Stomach (tissue), 9 donors: ENCODE results near the gene COL9A1. TPM values are rescaled to one million over a fixed set of nuclear protein-coding genes. Genes with fewer than 3 reads are reported as not detected.
"Not testable (repeated sequence)": the region's sequence is repeated elsewhere in the genome, so short reads cannot be mapped to it uniquely, and the experiment has no call there.

Source experiments
- DNase-seq, 2 donors: peaks; one replicate each; pipeline versions ENCODE4 v3.0.0 to v3.0.0-alpha.2; 2013 to 2019
- H3K27ac ChIP-seq, 5 donors: fragments of 200-600 bp in 4 of 5; sonication (generic) in 4 of 5; one replicate each; pipeline ENCODE4 v1.5.1; 2013 to 2019; ENCODE audit warnings: mild to moderate bottlenecking in 1 of 5, moderate library complexity in 1 of 5
- H3K27me3 ChIP-seq, 3 donors: fragments of 200-600 bp; sonication (generic); one replicate each; pipeline ENCODE4 v1.5.1; 2017 to 2019; ENCODE audit warnings: mixed run types in 1 of 3
- H3K36me3 ChIP-seq, 4 donors: fragments of 200-600 bp; sonication (generic); 1 replicate in 3 of 4; 2 replicates in 1 of 4; pipeline ENCODE4 v1.5.1; 2016 to 2019
- H3K4me1 ChIP-seq, 4 donors: fragments of 200-600 bp; sonication (generic); one replicate each; pipeline ENCODE4 v1.5.1; 2016 to 2019
- H3K4me3 ChIP-seq, 4 donors: fragments of 200-600 bp; sonication (generic) in 3 of 4; one replicate each; pipeline ENCODE4 v1.5.1; 2016 to 2019; ENCODE audit warnings: mild to moderate bottlenecking in 1 of 4
- H3K9me3 ChIP-seq, 4 donors: fragments of 200-600 bp; sonication (generic); one replicate each; pipeline ENCODE4 v1.5.1; 2016 to 2019
- EP300 ChIP-seq: sonication (generic); formaldehyde crosslinking; IDR thresholded peaks from one replicate; pipeline ENCODE4 v1.6.1; 2017; ENCODE audit warnings: antibody characterized with exemption
- POLR2A ChIP-seq, 4 donors: fragments of 450-650 bp; IDR thresholded peaks; one replicate each; pipeline ENCODE4 v1.6.1; 2016; ENCODE audit warnings: antibody characterized with exemption in 4 of 4, control low read depth in 2 of 4, mild to moderate bottlenecking in 1 of 4, moderate library complexity in 1 of 4
- POLR2AphosphoS5 ChIP-seq, 3 donors: sonication (generic); formaldehyde crosslinking; IDR thresholded peaks; one replicate each; pipeline ENCODE4 v1.6.1; 2016; ENCODE audit warnings: antibody characterized with exemption in 3 of 3
- WGBS, 5 donors: extraction: QIAGEN DNeasy Blood & Tissue Kit in 3 of 5; methylation state at CpG; one replicate each; pipeline versions ENCODE4 v1.1.5 to v1.1.7; 2013 to 2018; 5-methylcytosine and 5-hydroxymethylcytosine counted together
- intact Hi-C: fragments of 100-400 bp; cut with DNase I; formaldehyde crosslinking; loops from one replicate; pipeline ENCODE4 v1.15.1; 2023; ENCODE audit warnings: low total_unique reads
- polyA plus RNA-seq, 3 donors: library from polyadenylated mRNA; stranded (reverse); fragments of 200-250 nt; gene quantifications; one replicate each; pipeline ENCODE4 v1.2.3, GENCODE V29; 2013
- total RNA-seq, 5 donors: library from RNA; depleted of rRNA; stranded (reverse); fragments of >200 nt; gene quantifications; one replicate each; pipeline versions ENCODE4 v1.1.0 to v1.2.3, GENCODE V29; 2014 to 2016
- TF ChIP-seq, protein P1 (sequence below), 7 experiments: fragments of 450-650 bp in 4 of 7; fragments of 200-600 bp in 3 of 7; sonication (generic) in 3 of 7; IDR thresholded peaks; one replicate each; pipeline ENCODE4 v1.5.1; 2016 to 2019; ENCODE audit warnings: antibody characterized with exemption in 7 of 7, control low read depth in 2 of 7, mild to moderate bottlenecking in 1 of 7
- donor health status: healthy with polysubstance abuse.
- donor health status: Bipolar disorder and iron deficiency.
- donor health status: healthy.

The COL9A1 gene
- total and polyA plus RNA-seq, 8 donors: 0.25 to 36.1 (median 8.4) TPM; not detected in 4

- no peaks in the 10 kb centered on the region for H3K4me1 ChIP-seq
- H3K27me3 ChIP-seq: no peaks in the 10 kb centered on the region
- DNase-seq: no peak
- TF ChIP-seq, protein P1, sequence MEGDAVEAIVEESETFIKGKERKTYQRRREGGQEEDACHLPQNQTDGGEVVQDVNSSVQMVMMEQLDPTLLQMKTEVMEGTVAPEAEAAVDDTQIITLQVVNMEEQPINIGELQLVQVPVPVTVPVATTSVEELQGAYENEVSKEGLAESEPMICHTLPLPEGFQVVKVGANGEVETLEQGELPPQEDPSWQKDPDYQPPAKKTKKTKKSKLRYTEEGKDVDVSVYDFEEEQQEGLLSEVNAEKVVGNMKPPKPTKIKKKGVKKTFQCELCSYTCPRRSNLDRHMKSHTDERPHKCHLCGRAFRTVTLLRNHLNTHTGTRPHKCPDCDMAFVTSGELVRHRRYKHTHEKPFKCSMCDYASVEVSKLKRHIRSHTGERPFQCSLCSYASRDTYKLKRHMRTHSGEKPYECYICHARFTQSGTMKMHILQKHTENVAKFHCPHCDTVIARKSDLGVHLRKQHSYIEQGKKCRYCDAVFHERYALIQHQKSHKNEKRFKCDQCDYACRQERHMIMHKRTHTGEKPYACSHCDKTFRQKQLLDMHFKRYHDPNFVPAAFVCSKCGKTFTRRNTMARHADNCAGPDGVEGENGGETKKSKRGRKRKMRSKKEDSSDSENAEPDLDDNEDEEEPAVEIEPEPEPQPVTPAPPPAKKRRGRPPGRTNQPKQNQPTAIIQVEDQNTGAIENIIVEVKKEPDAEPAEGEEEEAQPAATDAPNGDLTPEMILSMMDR (IDR thresholded peaks at IDR 0.05): no peak
- no peak for TF ChIP-seq EP300
- TF ChIP-seq POLR2AphosphoS5 (IDR thresholded peaks at IDR 0.05): no peak
- no peak for TF ChIP-seq POLR2A (IDR thresholded peaks at IDR 0.05)
- peaks cover 0 to 7% (median 6%) of the 10 kb centered on the region in 4 donors for H3K9me3 ChIP-seq
- 91 to 98% (median 95%) methylated on average over 2 of the region's 2 CpGs for WGBS, 5 donors
- intact Hi-C loops: no loop called here
- no peak overlapping the region for H3K4me3 ChIP-seq
- no peak overlapping the region for H3K27ac ChIP-seq
- H3K36me3 ChIP-seq: no peaks in the 10 kb centered on the region
Observed at GRCh38 chr6:70343313-70343712, 40.4 kb upstream of the COL9A1 start.

- H3K4me3 ChIP-seq, DNase-seq, H3K27ac ChIP-seq, H3K27me3 ChIP-seq, H3K36me3 ChIP-seq, intact Hi-C loops, H3K4me1 ChIP-seq, H3K9me3 ChIP-seq: not testable (repeated sequence)
- WGBS, 5 donors: 87 to 100% (median 96%) methylated on average over 2 of the region's 2 CpGs
Observed at GRCh38 chr6:70339810-70340209, 36.9 kb upstream of the COL9A1 start.

DNA sequence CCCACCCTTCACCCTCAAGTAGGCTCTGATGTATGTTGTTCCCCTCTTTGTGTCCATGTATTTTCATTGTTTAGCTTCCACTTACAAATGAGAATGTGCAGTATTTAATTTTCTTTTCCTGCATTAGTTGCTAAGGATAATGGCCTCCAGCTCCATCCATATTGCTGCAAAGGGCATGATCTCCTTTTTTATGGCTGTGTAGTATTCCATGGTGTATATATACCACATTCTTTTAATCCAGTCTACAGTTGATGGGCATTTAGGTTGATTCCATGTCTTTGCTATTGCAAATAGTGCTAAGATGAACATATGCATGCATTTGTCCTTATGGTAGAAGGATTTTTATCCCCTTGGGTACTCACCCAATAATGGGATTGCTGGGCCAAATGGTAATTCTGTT is 35.9 kb upstream of the COL9A1 start:
- intact Hi-C loops: no loop called here
- TF ChIP-seq, protein P1 (IDR thresholded peaks at IDR 0.05): no peak
- TF ChIP-seq POLR2AphosphoS5 (IDR thresholded peaks at IDR 0.05) (no peak), POLR2A (IDR thresholded peaks at IDR 0.05) (no peak), EP300 (no peak)
- H3K4me1 ChIP-seq: peaks cover 0 to 4% (median 0%) of the 10 kb centered on the region in 4 donors
- H3K27me3 ChIP-seq: no peaks in the 10 kb centered on the region
- H3K36me3 ChIP-seq: no peaks in the 10 kb centered on the region
- H3K4me3 ChIP-seq: no peak overlapping the region
- DNase-seq: no peak
- H3K27ac ChIP-seq: no peak overlapping the region
- H3K9me3 ChIP-seq: peaks cover 0 to 8% (median 7%) of the 10 kb centered on the region in 4 donors

DNA sequence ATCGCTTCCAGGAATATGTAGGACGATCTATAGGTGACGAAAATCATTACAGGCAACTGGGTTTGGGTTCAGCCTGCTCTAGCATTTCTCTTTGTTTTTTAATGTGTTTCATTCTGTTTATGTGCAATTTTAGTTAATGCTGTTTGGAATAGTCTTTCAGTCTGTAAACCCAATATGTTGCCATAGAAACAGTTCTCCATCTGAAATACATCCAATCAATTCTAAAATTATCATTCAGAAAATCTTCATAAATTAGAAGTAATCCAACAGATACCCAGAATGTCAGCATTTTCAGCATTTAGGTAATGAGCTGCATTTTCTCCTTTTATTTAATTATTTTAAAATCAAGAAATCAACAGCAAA is 34.8 kb upstream of the COL9A1 start:
- WGBS, 5 donors: 32 to 64% (median 39%) methylated on average over 3 of the region's 3 CpGs
- H3K27ac ChIP-seq: no peak overlapping the region

More for the DNA sequence above, 34.8 kb upstream of the COL9A1 start:
- no peak for DNase-seq
- intact Hi-C loops: no loop called here
- Histone ChIP-seq H3K9me3 (peaks cover 0 to 10% (median 7%) of the 10 kb centered on the region in 4 donors), H3K4me1 (peaks cover 0 to 4% (median 0%) of the 10 kb centered on the region in 4 donors), H3K4me3 (no peak overlapping the region), H3K27me3 (no peaks in the 10 kb centered on the region), H3K36me3 (no peaks in the 10 kb centered on the region)
- TF ChIP-seq POLR2A (IDR thresholded peaks at IDR 0.05) (no peak), POLR2AphosphoS5 (IDR thresholded peaks at IDR 0.05) (no peak), EP300 (no peak)
- TF ChIP-seq, protein P1 (IDR thresholded peaks at IDR 0.05): no peak
